IMR-90 (cell line): Measurements from ENCODE around the gene FTO. TPM values are rescaled to one million over a fixed set of nuclear protein-coding genes. Genes with fewer than 3 reads are reported as not detected.

ENCODE experiments used
- ATAC-seq: fragments of 200-7000 bp; cut with Tn5 transposase; 2 replicates; pipeline ENCODE4 v1.9.1; 2020; ENCODE audit warnings: low read depth, mild to moderate bottlenecking, moderate library complexity
- BruUV-seq: library from RNA; stranded (reverse); fragments of 400-500 nt; replicated peaks from 2 replicates; lab custom pipeline; 2021; lab: Mats Ljungman, UMichigan
- CTCF ChIA-PET: fragments of 300-600 bp; formaldehyde crosslinking; extraction: SDS; loops from one replicate; lab custom pipeline; 2021; ENCODE audit warnings: antibody characterized with exemption; lab: Yijun Ruan, JAX
- POLR2A ChIA-PET: fragments of 300-600 bp; sonication (Branson Sonifier 250); formaldehyde crosslinking; loops from one replicate; lab custom pipeline; 2022; ENCODE audit warnings: antibody characterized with exemption; ENCODE audit not compliant: unreplicated experiment; lab: Charles Lee
- DNase-seq: peaks from one replicate; pipeline ENCODE4 v3.0.0; 2013
- H2AFZ ChIP-seq: replicated peaks from 2 replicates; pipeline ENCODE3; 2013; ENCODE audit warnings: low read length, mild to moderate bottlenecking; ENCODE audit not compliant: poor library complexity
- H2AK5ac ChIP-seq: 2 replicates; pipeline ENCODE4 v1.6.1; 2013; ENCODE audit warnings: low read depth, low read length, inconsistent platforms
- H2AK9ac ChIP-seq: replicated peaks from 2 replicates; pipeline ENCODE3; 2013; ENCODE audit warnings: mild to moderate bottlenecking, low read depth, low read length, moderate library complexity; ENCODE audit not compliant: poor library complexity
- H2BK120ac ChIP-seq: 2 replicates; pipeline ENCODE4 v1.6.1; 2013; ENCODE audit warnings: low read depth, low read length, inconsistent platforms
- H2BK15ac ChIP-seq: 3 replicates; pipeline ENCODE4 v1.6.1; 2013; ENCODE audit warnings: low read depth, low read length, inconsistent platforms
- H2BK20ac ChIP-seq: 2 replicates; pipeline ENCODE4 v1.6.1; 2013; ENCODE audit warnings: low read depth, mild to moderate bottlenecking, inconsistent platforms, low read length, moderate library complexity
- H2BK5ac ChIP-seq: 2 replicates; pipeline ENCODE4 v1.6.1; 2013; ENCODE audit warnings: mild to moderate bottlenecking, low read depth, low read length, inconsistent platforms; ENCODE audit not compliant: poor library complexity, severe bottlenecking
- H3K14ac ChIP-seq: replicated peaks from 2 replicates; pipeline ENCODE4 v1.6.1; 2013; ENCODE audit warnings: low read depth, low read length, inconsistent platforms
- H3K18ac ChIP-seq: 2 replicates; pipeline ENCODE4 v1.6.1; 2013; ENCODE audit warnings: low read depth, low read length, control low read depth
- H3K23ac ChIP-seq: 2 replicates; pipeline ENCODE4 v1.6.1; 2013; ENCODE audit warnings: low read depth, low read length, inconsistent platforms
- H3K27ac ChIP-seq: 2 replicates; pipeline ENCODE4 v1.5.1; 2013; ENCODE audit warnings: mild to moderate bottlenecking, control low read depth, low read length; ENCODE audit not compliant: insufficient read depth
- H3K27me3 ChIP-seq: 2 replicates; pipeline ENCODE4 v1.6.1; 2013; ENCODE audit warnings: low read length; ENCODE audit not compliant: control insufficient read depth, insufficient read depth
- H3K36me3 ChIP-seq: 2 replicates; pipeline ENCODE4 v1.6.1; 2013; ENCODE audit warnings: low read length, mixed read lengths; ENCODE audit not compliant: control insufficient read depth, insufficient read depth
- H3K4ac ChIP-seq: 2 replicates; pipeline ENCODE4 v1.6.1; 2013; ENCODE audit warnings: low read depth, low read length, inconsistent platforms
- H3K4me1 ChIP-seq: 2 replicates; pipeline ENCODE4 v1.6.1; 2013; ENCODE audit warnings: low read length, mixed read lengths; ENCODE audit not compliant: control insufficient read depth, insufficient read depth
- H3K4me2 ChIP-seq: 2 replicates; pipeline ENCODE4 v1.6.1; 2013; ENCODE audit warnings: low read depth, mild to moderate bottlenecking, control low read depth, low read length, moderate library complexity
- H3K4me3 ChIP-seq: 2 replicates; pipeline ENCODE4 v1.5.1; 2013; ENCODE audit warnings: low read depth, mild to moderate bottlenecking, control low read depth, low read length, moderate library complexity; ENCODE audit not compliant: insufficient read depth
- H3K56ac ChIP-seq: 2 replicates; pipeline ENCODE4 v1.6.1; 2013; ENCODE audit warnings: low read length, inconsistent platforms; ENCODE audit not compliant: insufficient read depth; ENCODE audit errors: extremely low read depth
- H3K79me1 ChIP-seq, 2 experiments: 2 replicates each; pipeline ENCODE4 v1.6.1; 2013; ENCODE audit warnings: low read length in 2 of 2, inconsistent platforms in 1 of 2, low read depth in 1 of 2
- H3K9ac ChIP-seq: 2 replicates; pipeline ENCODE4 v1.6.1; 2013; ENCODE audit warnings: low read depth, low read length, control low read depth
- H3K9me1 ChIP-seq: 2 replicates; pipeline ENCODE4 v1.6.1; 2013; ENCODE audit warnings: low read length, inconsistent platforms; ENCODE audit not compliant: insufficient read depth
- H3K9me3 ChIP-seq: 2 replicates; pipeline ENCODE4 v1.6.1; 2013; ENCODE audit warnings: low read length; ENCODE audit not compliant: control insufficient read depth, insufficient read depth
- H4K20me1 ChIP-seq: 2 replicates; pipeline ENCODE4 v1.6.1; 2013; ENCODE audit warnings: low read length, inconsistent platforms; ENCODE audit not compliant: insufficient read depth
- H4K5ac ChIP-seq: 2 replicates; pipeline ENCODE4 v1.6.1; 2013; ENCODE audit warnings: mild to moderate bottlenecking, low read depth, low read length, control low read depth
- H4K8ac ChIP-seq, 2 experiments: 2 replicates each; pipeline ENCODE4 v1.6.1; 2013; ENCODE audit warnings: low read depth in 2 of 2, low read length in 2 of 2, control low read depth in 1 of 2, inconsistent platforms in 1 of 2
- H4K91ac ChIP-seq: 2 replicates; pipeline ENCODE4 v1.6.1; 2013; ENCODE audit warnings: low read depth, low read length, inconsistent platforms; ENCODE audit not compliant: insufficient read depth
- BHLHE40 ChIP-seq: fragments of 150-350 bp; IDR thresholded peaks from 2 replicates; pipeline ENCODE4 v1.6.1; 2016; ENCODE audit warnings: mild to moderate bottlenecking, low read depth, low read length
- CEBPB ChIP-seq: IDR thresholded peaks from 2 replicates; pipeline ENCODE4 v1.6.1; 2012; ENCODE audit warnings: low read depth, low read length, improper control_type of control experiment
- CHD1 ChIP-seq: IDR thresholded peaks from 2 replicates; pipeline ENCODE4 v1.6.1; 2012; ENCODE audit warnings: low read depth, low read length, improper control_type of control experiment
- FOS ChIP-seq: fragments of 150-350 bp; IDR thresholded peaks from 2 replicates; pipeline ENCODE4 v1.6.1; 2016; ENCODE audit warnings: low read depth, low read length
- MAFK ChIP-seq: IDR thresholded peaks from 2 replicates; pipeline ENCODE4 v1.6.1; 2012; ENCODE audit warnings: low read depth, low read length, improper control_type of control experiment
- MAZ ChIP-seq: IDR thresholded peaks from 2 replicates; pipeline ENCODE4 v1.6.1; 2012; ENCODE audit warnings: low read depth, mild to moderate bottlenecking, low read length, improper control_type of control experiment, moderate library complexity, borderline replicate concordance
- MXI1 ChIP-seq: IDR thresholded peaks from 2 replicates; pipeline ENCODE4 v1.6.1; 2012; ENCODE audit warnings: low read depth, mild to moderate bottlenecking, low read length, moderate library complexity, borderline replicate concordance
- NFE2L2 ChIP-seq: fragments of 150-350 bp; IDR thresholded peaks from 2 replicates; pipeline ENCODE4 v1.6.1; 2016; ENCODE audit warnings: low read depth, mild to moderate bottlenecking, low read length
- POLR2A ChIP-seq: IDR thresholded peaks from 2 replicates; pipeline ENCODE4 v1.6.1; 2012; ENCODE audit warnings: mild to moderate bottlenecking, low read depth, low read length
- RAD21 ChIP-seq: IDR thresholded peaks from 2 replicates; pipeline ENCODE4 v1.6.1; 2012; ENCODE audit warnings: low read length, improper control_type of control experiment
- RCOR1 ChIP-seq: IDR thresholded peaks from 2 replicates; pipeline ENCODE4 v1.6.1; 2012; ENCODE audit warnings: mild to moderate bottlenecking, low read length, improper control_type of control experiment; ENCODE audit not compliant: insufficient replicate concordance
- RFX5 ChIP-seq: IDR thresholded peaks from 2 replicates; pipeline ENCODE4 v1.8.0; 2012; ENCODE audit warnings: low read depth, mild to moderate bottlenecking, low read length, moderate library complexity
- SMC3 ChIP-seq: fragments of 150-350 bp; IDR thresholded peaks from 2 replicates; pipeline ENCODE4 v1.6.1; 2016; ENCODE audit warnings: low read depth, mild to moderate bottlenecking, antibody characterized with exemption, low read length, moderate library complexity
- WGBS, 2 experiments: methylation state at CpG; one replicate each; pipeline versions ENCODE4 v1.1.5 to v1.1.7; 2013; ENCODE audit warnings: missing lambda C conversion rate in 2 of 2; ENCODE audit not compliant: insufficient read length in 1 of 2; ENCODE audit errors: extremely low coverage in 2 of 2; 5-methylcytosine and 5-hydroxymethylcytosine counted together
- dilution Hi-C: fragments of 300-500 bp; cut with HindIII; formaldehyde crosslinking; loops from one replicate; pipeline ENCODE4 v1.14.3; 2018; ENCODE audit warnings: low sequenced_read_pairs; ENCODE audit not compliant: unreplicated experiment
- in situ Hi-C: fragments of 300-500 bp; cut with MboI; formaldehyde crosslinking; loops from 3 replicates; pipeline ENCODE4 v1.14.3; 2019; ENCODE audit warnings: low sequenced_read_pairs, inconsistent platforms, mixed read lengths
- intact Hi-C: fragments of 100-400 bp; cut with micrococcal nuclease; formaldehyde crosslinking; loops from 2 replicates; pipeline ENCODE4 v1.10.0; 2022
- polyA plus RNA-seq, 3 experiments: library from polyadenylated mRNA; depleted of rRNA; stranded (reverse); fragments of >200 nt; gene quantifications; 2 replicates each; pipeline ENCODE4 v1.2.3, GENCODE V29; 2012; ENCODE audit warnings: low replicate concordance in 1 of 3
- total RNA-seq: library from RNA; depleted of rRNA; stranded (reverse); fragments of >200 nt; gene quantifications from 2 replicates; pipeline ENCODE4 v1.2.3, GENCODE V29; 2012
- TF ChIP-seq, protein P1 (sequence below): conservative IDR thresholded peaks from 2 replicates; pipeline ENCODE4 v1.5.1; 2012; ENCODE audit warnings: mild to moderate bottlenecking, low read depth, low read length, improper control_type of control experiment
- TF ChIP-seq, protein P2 (sequence below): fragments of 150-350 bp; IDR thresholded peaks from 2 replicates; pipeline ENCODE4 v1.6.1; 2016; ENCODE audit warnings: low read depth, mild to moderate bottlenecking, low read length, moderate library complexity, borderline replicate concordance
- TF ChIP-seq, protein P3 (sequence below): fragments of 150-350 bp; IDR thresholded peaks from 2 replicates; pipeline ENCODE4 v1.6.1; 2017; ENCODE audit warnings: mild to moderate bottlenecking, antibody characterized with exemption, low read length, low read depth

FTO gene
- total and polyA plus RNA-seq, 2 of the 4 experiments (the other 2 are of a cell fraction) = 70.3 to 132 TPM

DNA sequence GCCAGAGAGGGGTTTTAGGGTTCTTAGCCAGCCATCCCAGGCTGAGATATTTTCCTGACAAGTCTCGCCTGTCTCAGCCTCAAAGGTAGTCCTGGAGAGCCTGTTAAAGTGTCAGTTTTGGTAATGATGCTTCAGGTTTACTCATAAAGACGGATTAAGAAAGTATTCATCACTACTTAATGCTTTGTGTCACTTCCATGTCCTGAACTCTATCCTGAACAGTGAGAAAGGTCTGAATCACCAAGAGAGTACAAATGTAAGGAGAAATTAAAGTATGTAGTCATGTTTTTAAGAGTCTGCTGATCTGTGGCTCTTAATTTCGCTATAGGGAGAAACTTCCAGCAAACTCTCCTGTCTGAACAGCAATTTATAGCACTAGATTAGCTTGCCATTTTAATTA is 14.3 kb upstream of the FTO start:
- H3K4ac ChIP-seq = no peak overlapping the region
- no peak overlapping the region for H3K9ac ChIP-seq
- WGBS, 2 experiments = no CpG with 5 or more reads among the region's 3 CpGs
- H3K4me1 ChIP-seq = no peaks in the 10 kb centered on the region; the same call in 1 of the 2 replicates
- peaks cover 2% of the 10 kb centered on the region; the same call in 1 of the 2 replicates for H3K36me3 ChIP-seq
- CTCF ChIA-PET = no interaction called here
- POLR2A ChIA-PET = no interaction called here
- H4K91ac ChIP-seq = no peak overlapping the region
- DNase-seq (peak; percentile 5), ATAC-seq (no peak)
- H2AFZ ChIP-seq = no peak overlapping the region
- no peak overlapping the region for H2BK15ac ChIP-seq
- intact Hi-C loops (no loop called here), dilution Hi-C loops (no loop called here), in situ Hi-C loops (no loop called here)
- H4K20me1 ChIP-seq = no peaks in the 10 kb centered on the region
- no peaks in the 10 kb centered on the region for H3K9me1 ChIP-seq
- no peak overlapping the region for H3K56ac ChIP-seq
- no peak overlapping the region for H3K4me2 ChIP-seq
- no peak for TF ChIP-seq CHD1
- TF ChIP-seq, protein P1, sequence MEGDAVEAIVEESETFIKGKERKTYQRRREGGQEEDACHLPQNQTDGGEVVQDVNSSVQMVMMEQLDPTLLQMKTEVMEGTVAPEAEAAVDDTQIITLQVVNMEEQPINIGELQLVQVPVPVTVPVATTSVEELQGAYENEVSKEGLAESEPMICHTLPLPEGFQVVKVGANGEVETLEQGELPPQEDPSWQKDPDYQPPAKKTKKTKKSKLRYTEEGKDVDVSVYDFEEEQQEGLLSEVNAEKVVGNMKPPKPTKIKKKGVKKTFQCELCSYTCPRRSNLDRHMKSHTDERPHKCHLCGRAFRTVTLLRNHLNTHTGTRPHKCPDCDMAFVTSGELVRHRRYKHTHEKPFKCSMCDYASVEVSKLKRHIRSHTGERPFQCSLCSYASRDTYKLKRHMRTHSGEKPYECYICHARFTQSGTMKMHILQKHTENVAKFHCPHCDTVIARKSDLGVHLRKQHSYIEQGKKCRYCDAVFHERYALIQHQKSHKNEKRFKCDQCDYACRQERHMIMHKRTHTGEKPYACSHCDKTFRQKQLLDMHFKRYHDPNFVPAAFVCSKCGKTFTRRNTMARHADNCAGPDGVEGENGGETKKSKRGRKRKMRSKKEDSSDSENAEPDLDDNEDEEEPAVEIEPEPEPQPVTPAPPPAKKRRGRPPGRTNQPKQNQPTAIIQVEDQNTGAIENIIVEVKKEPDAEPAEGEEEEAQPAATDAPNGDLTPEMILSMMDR = no peak
- TF ChIP-seq BHLHE40 = no peak
- TF ChIP-seq FOS = no peak
- TF ChIP-seq CEBPB = no peak
- no peak for TF ChIP-seq NFE2L2
- no peak for TF ChIP-seq SMC3
- TF ChIP-seq, protein P2, sequence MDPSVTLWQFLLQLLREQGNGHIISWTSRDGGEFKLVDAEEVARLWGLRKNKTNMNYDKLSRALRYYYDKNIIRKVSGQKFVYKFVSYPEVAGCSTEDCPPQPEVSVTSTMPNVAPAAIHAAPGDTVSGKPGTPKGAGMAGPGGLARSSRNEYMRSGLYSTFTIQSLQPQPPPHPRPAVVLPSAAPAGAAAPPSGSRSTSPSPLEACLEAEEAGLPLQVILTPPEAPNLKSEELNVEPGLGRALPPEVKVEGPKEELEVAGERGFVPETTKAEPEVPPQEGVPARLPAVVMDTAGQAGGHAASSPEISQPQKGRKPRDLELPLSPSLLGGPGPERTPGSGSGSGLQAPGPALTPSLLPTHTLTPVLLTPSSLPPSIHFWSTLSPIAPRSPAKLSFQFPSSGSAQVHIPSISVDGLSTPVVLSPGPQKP = no peak
- no peak for TF ChIP-seq POLR2A
- TF ChIP-seq MAZ = no peak
- TF ChIP-seq RFX5 = no peak
- no peak for TF ChIP-seq MAFK
- no peak for TF ChIP-seq MXI1
- TF ChIP-seq, protein P3, sequence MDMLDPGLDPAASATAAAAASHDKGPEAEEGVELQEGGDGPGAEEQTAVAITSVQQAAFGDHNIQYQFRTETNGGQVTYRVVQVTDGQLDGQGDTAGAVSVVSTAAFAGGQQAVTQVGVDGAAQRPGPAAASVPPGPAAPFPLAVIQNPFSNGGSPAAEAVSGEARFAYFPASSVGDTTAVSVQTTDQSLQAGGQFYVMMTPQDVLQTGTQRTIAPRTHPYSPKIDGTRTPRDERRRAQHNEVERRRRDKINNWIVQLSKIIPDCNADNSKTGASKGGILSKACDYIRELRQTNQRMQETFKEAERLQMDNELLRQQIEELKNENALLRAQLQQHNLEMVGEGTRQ = no peak
- no peak for TF ChIP-seq RAD21
- no peak for TF ChIP-seq RCOR1
- no peak overlapping the region for H2BK20ac ChIP-seq
- H3K14ac ChIP-seq = no peak overlapping the region
- H3K18ac ChIP-seq = no peak overlapping the region
- BruUV-seq = no TSS peak
- H3K27ac ChIP-seq = no peak overlapping the region
- H2BK5ac ChIP-seq = no peak overlapping the region
- H3K27me3 ChIP-seq = no peaks in the 10 kb centered on the region
- H2BK120ac ChIP-seq = no peak overlapping the region
- H3K9me3 ChIP-seq = no peaks in the 10 kb centered on the region
- no peak overlapping the region for H2AK9ac ChIP-seq
- H2AK5ac ChIP-seq = no peak overlapping the region
- no peak overlapping the region for H4K5ac ChIP-seq
- H3K23ac ChIP-seq = no peak overlapping the region
- no peaks in the 10 kb centered on the region for H3K79me1 ChIP-seq
- H4K8ac ChIP-seq = no peak overlapping the region
- no peak overlapping the region for H3K4me3 ChIP-seq
